B cell (primary cell): ENCODE data around the gene CREBBP. TPM values are rescaled to one million over a fixed set of nuclear protein-coding genes. Genes with fewer than 3 reads are reported as not detected.
"Not testable (repeated sequence)": the region's sequence is repeated elsewhere in the genome, so short reads cannot be mapped to it uniquely, and the experiment has no call there.

Experiments used
- ATAC-seq: fragments of 200-7000 bp; cut with Tn5 transposase; one replicate; pipeline ENCODE4 v1.10.0; 2021; ENCODE audit warnings: low read depth, mild to moderate bottlenecking, moderate number of reproducible peaks, moderate library complexity
- CTCF ChIA-PET: fragments of 350-600 bp; sonication (Branson Sonifier 250); formaldehyde crosslinking; loops from one replicate; lab custom pipeline; 2021; ENCODE audit warnings: antibody characterized with exemption, inconsistent platforms; lab: Charles Lee
- POLR2A ChIA-PET: fragments of 350-600 bp; sonication (Branson Sonifier 250); formaldehyde crosslinking; loops from one replicate; lab custom pipeline; 2021; ENCODE audit warnings: antibody characterized with exemption; lab: Charles Lee
- DNase-seq: peaks from one replicate; pipeline ENCODE4 v3.0.0; 2013
- H2AFZ ChIP-seq: 2 replicates; pipeline ENCODE4 v1.6.1; 2012; ENCODE audit warnings: mild to moderate bottlenecking, low read depth, low read length; ENCODE audit not compliant: insufficient read depth, poor library complexity, severe bottlenecking
- H3K27ac ChIP-seq, 2 donors: 1 replicate in 1 of 2; 2 replicates in 1 of 2; pipeline ENCODE4 v1.5.1; 2012 to 2013; ENCODE audit warnings: low read length in 2 of 2, mild to moderate bottlenecking in 2 of 2, moderate library complexity in 1 of 2
- H3K27me3 ChIP-seq, 4 experiments: fragments of 200-600 bp in 1 of 4; sonication (generic) in 1 of 4; replicated peaks in 1 of 4; 1 replicate in 2 of 4; 2 replicates in 2 of 4; pipeline versions ENCODE4 v1.6.1 to v1.7.0; 2013 to 2016; ENCODE audit warnings: low read length in 3 of 4, mild to moderate bottlenecking in 2 of 4, mixed read lengths in 1 of 4, moderate library complexity in 1 of 4; ENCODE audit not compliant: insufficient read depth in 4 of 4, control insufficient read depth in 3 of 4; ENCODE audit errors: control extremely low read depth in 1 of 4
- H3K36me3 ChIP-seq, 2 experiments: replicated peaks in 1 of 2; 1 replicate in 1 of 2; 2 replicates in 1 of 2; pipeline versions ENCODE4 v1.6.1 to v1.7.1; 2013; ENCODE audit warnings: low read length in 1 of 2; ENCODE audit not compliant: insufficient read depth in 2 of 2, control insufficient read depth in 1 of 2; ENCODE audit errors: control extremely low read depth in 1 of 2, extremely low read depth in 1 of 2
- H3K4me1 ChIP-seq, 2 donors: fragments of 200-600 bp in 1 of 2; sonication (generic) in 1 of 2; 1 replicate in 1 of 2; 2 replicates in 1 of 2; pipeline versions ENCODE4 v1.5.1 to v1.6.1; 2013 to 2017; ENCODE audit warnings: low read length in 2 of 2; ENCODE audit not compliant: control insufficient read depth in 2 of 2, insufficient read depth in 2 of 2
- H3K4me2 ChIP-seq: replicated peaks from 2 replicates; pipeline ENCODE3; 2012; ENCODE audit warnings: mild to moderate bottlenecking, low read depth, low read length; ENCODE audit not compliant: poor library complexity, severe bottlenecking
- H3K4me3 ChIP-seq, 5 experiments: fragments of 200-600 bp in 1 of 5; sonication (generic) in 1 of 5; 1 replicate in 3 of 5; 2 replicates in 2 of 5; pipeline versions ENCODE4 v1.5.1 to v1.7.0; 2011 to 2016; ENCODE audit warnings: low read length in 4 of 5, mild to moderate bottlenecking in 4 of 5, low read depth in 2 of 5, control low read depth in 1 of 5, moderate library complexity in 1 of 5; ENCODE audit not compliant: insufficient read depth in 1 of 5; ENCODE audit errors: control extremely low read depth in 1 of 5, extremely low read depth in 1 of 5
- H3K79me2 ChIP-seq: fragments of 200-600 bp; sonication (generic); one replicate; pipeline ENCODE4 v1.6.0; 2016; ENCODE audit warnings: low read length; ENCODE audit not compliant: control insufficient read depth, insufficient read depth
- H3K9ac ChIP-seq: fragments of 200-600 bp; sonication (generic); 2 replicates; pipeline ENCODE4 v1.6.1; 2017; ENCODE audit warnings: mild to moderate bottlenecking, low read length, moderate library complexity
- H3K9me3 ChIP-seq, 3 donors: one replicate each; pipeline versions ENCODE4 v1.6.1 to v1.7.1; 2013; ENCODE audit warnings: low read length in 2 of 3; ENCODE audit not compliant: control insufficient read depth in 2 of 3, insufficient read depth in 1 of 3; ENCODE audit errors: control extremely low read depth in 1 of 3
- H4K20me1 ChIP-seq: 2 replicates; pipeline ENCODE4 v1.6.0; 2012; ENCODE audit warnings: mild to moderate bottlenecking, low read length; ENCODE audit not compliant: insufficient read depth, control insufficient read depth, poor library complexity, severe bottlenecking
- H3K27ac Mint-ChIP-seq: one replicate; pipeline ENCODE4 v1.8.0; 2021; ENCODE audit warnings: mixed read lengths
- H3K27me3 Mint-ChIP-seq: one replicate; pipeline ENCODE4 v1.8.0; 2021; ENCODE audit warnings: mixed read lengths
- H3K4me1 Mint-ChIP-seq: one replicate; pipeline ENCODE4 v1.8.0; 2021; ENCODE audit warnings: mixed read lengths
- H3K4me3 Mint-ChIP-seq: one replicate; pipeline ENCODE4 v1.8.0; 2021; ENCODE audit warnings: mixed read lengths
- H3K9me3 Mint-ChIP-seq: one replicate; pipeline ENCODE4 v1.8.0; 2022; ENCODE audit warnings: mixed read lengths; ENCODE audit not compliant: insufficient read depth
- EZH2 ChIP-seq: IDR thresholded peaks from 2 replicates; pipeline ENCODE4 v1.6.1; 2012; ENCODE audit warnings: borderline replicate concordance, low read depth, mild to moderate bottlenecking, moderate library complexity, low read length; ENCODE audit not compliant: insufficient read depth, poor library complexity, severe bottlenecking
- WGBS: methylation state at CpG from one replicate; pipeline ENCODE4 v1.1.5; 2013; ENCODE audit warnings: missing lambda C conversion rate; ENCODE audit not compliant: insufficient coverage; 5-methylcytosine and 5-hydroxymethylcytosine counted together
- intact Hi-C: fragments of 100-400 bp; cut with micrococcal nuclease; formaldehyde crosslinking; loops from one replicate; pipeline ENCODE4 v1.10.0; 2022
- polyA minus RNA-seq: library from RNA; depleted of rRNA, polyadenylated mRNA; stranded (reverse); fragments of >200 nt; gene quantifications from 2 replicates; pipeline ENCODE4 v1.2.3, GENCODE V29; 2012
- polyA plus RNA-seq: library from polyadenylated mRNA; depleted of rRNA; stranded (reverse); fragments of >200 nt; gene quantifications from 2 replicates; pipeline ENCODE4 v1.2.3, GENCODE V29; 2012
- total RNA-seq, 2 donors: library from RNA; stranded (reverse); fragments of 120-200 nt in 1 of 2; gene quantifications; 1 replicate in 1 of 2; 2 replicates in 1 of 2; pipeline versions ENCODE4 v1.2.3 to v1.2.4, GENCODE V29; 2013 to 2022
- TF ChIP-seq, protein P1 (sequence below): fragments of 200-600 bp; IDR thresholded peaks from one replicate; pipeline ENCODE4 v1.8.0; 2022; ENCODE audit warnings: antibody characterized with exemption, mild to moderate bottlenecking

CREBBP gene
- total RNA-seq (205 and 206 TPM in 2 replicates), polyA plus RNA-seq (27.3 and 27.6 TPM in 2 replicates), polyA minus RNA-seq (62.6 and 118 TPM in 2 replicates)
- total RNA-seq (2013), result 38.4 TPM

GRCh38 chr16:3880623-3881498 is at the start of gene CREBBP:
TSS of gene CREBBP (minus strand) at chr16:3880713. CDS start at chr16:3879916, 797 bp downstream.
- WGBS, result 7% methylated on average over 91 of the region's 96 CpGs
- no peak for TF ChIP-seq EZH2
- TF ChIP-seq, protein P1, sequence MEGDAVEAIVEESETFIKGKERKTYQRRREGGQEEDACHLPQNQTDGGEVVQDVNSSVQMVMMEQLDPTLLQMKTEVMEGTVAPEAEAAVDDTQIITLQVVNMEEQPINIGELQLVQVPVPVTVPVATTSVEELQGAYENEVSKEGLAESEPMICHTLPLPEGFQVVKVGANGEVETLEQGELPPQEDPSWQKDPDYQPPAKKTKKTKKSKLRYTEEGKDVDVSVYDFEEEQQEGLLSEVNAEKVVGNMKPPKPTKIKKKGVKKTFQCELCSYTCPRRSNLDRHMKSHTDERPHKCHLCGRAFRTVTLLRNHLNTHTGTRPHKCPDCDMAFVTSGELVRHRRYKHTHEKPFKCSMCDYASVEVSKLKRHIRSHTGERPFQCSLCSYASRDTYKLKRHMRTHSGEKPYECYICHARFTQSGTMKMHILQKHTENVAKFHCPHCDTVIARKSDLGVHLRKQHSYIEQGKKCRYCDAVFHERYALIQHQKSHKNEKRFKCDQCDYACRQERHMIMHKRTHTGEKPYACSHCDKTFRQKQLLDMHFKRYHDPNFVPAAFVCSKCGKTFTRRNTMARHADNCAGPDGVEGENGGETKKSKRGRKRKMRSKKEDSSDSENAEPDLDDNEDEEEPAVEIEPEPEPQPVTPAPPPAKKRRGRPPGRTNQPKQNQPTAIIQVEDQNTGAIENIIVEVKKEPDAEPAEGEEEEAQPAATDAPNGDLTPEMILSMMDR, result no peak
- Histone ChIP-seq H3K4me2 (peak within 1 kb of the TSS; percentile 95), H3K9ac (peak within 1 kb of the TSS; percentile 91), H2AFZ (peak within 1 kb of the TSS; percentile 88), H3K4me1 (peaks cover 29 to 34% of the 10 kb centered on the region in 2 donors), H3K79me2 (peaks cover 49% of the 10 kb centered on the region), H3K9me3 (no peaks in the 10 kb centered on the region), H3K27me3 (no peaks in the 10 kb centered on the region), H3K4me3 (peak within 1 kb of the TSS; percentile 70 to 94 (median 74)), H3K36me3 (peaks cover 0 to 8% of the 10 kb centered on the region in 2 experiments), H4K20me1 (peaks cover 39% of the 10 kb centered on the region), H3K27ac (peak within 1 kb of the TSS; percentile 50 to 81)
- ATAC-seq (peak; percentile 84), DNase-seq (peak; percentile 95)
- Mint-ChIP-seq H3K4me1 (peaks cover 36% of the 10 kb centered on the region), H3K27me3 (peaks cover 6% of the 10 kb centered on the region), H3K27ac (peak within 1 kb of the TSS; percentile 94), H3K9me3 (no peaks in the 10 kb centered on the region), H3K4me3 (peak within 1 kb of the TSS; percentile 97)
- CTCF ChIA-PET, result interaction anchor here (1.2 kb wide), 1 partner anchor 373 kb away, joined by 5 read pairs; no protein-coding TSS in a partner anchor
- POLR2A ChIA-PET, result interaction anchor here (0.5 to 0.8 kb wide), 4 partner anchors 82 to 1000 kb away, joined by 3 to 4 read pairs (median 3); no protein-coding TSS in a partner anchor
- intact Hi-C loops, result loop anchor here (1.0 to 5.0 kb wide), 4 partner anchors 164 to 598 kb away; partner anchors contain the start of genes TRAP1 and ZNF263

DNA sequence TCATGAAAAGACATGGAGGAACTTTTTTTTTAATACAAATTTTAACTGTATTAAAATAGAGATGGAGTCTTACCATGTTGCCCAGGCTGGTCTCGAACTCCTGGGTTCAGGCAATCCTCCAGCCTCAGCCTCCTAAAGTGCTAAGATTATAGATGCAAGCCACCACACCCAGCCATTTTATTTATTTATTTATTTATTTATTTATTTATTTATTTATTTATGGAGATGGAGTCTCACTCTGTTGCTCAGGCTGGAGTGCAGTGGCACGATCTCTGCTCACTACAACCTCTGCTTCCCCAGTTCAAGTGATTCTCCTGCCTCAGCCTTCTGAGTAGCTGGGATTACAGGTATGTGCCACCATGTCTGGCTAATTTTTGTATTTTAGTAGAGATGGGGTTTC is 46.6 kb upstream of the CREBBP start:
- WGBS, result no CpG with 5 or more reads among the region's 2 CpGs
- H3K27ac ChIP-seq, H3K27ac Mint-ChIP-seq, H3K36me3 ChIP-seq, H3K9me3 Mint-ChIP-seq, H3K4me3 ChIP-seq, H2AFZ ChIP-seq, H3K4me1 Mint-ChIP-seq, H4K20me1 ChIP-seq, CTCF ChIA-PET, H3K9me3 ChIP-seq, H3K4me1 ChIP-seq, POLR2A ChIA-PET, H3K9ac ChIP-seq, H3K4me3 Mint-ChIP-seq, H3K4me2 ChIP-seq, DNase-seq, H3K79me2 ChIP-seq, intact Hi-C loops, H3K27me3 ChIP-seq, ATAC-seq: not testable (repeated sequence)
- H3K27me3 Mint-ChIP-seq, result peaks cover 24% of the 10 kb centered on the region
